Measurements from ENCODE around the gene MYRF. TPM values are rescaled to one million over a fixed set of nuclear protein-coding genes. Genes with fewer than 3 reads are reported as not detected.

Gene MYRF
- total and polyA plus RNA-seq, 2 of the 13 experiments (the other 11 are each of a cell fraction or from before 2014, with no cell fraction given), result 10.2 to 25.9 TPM

DNA sequence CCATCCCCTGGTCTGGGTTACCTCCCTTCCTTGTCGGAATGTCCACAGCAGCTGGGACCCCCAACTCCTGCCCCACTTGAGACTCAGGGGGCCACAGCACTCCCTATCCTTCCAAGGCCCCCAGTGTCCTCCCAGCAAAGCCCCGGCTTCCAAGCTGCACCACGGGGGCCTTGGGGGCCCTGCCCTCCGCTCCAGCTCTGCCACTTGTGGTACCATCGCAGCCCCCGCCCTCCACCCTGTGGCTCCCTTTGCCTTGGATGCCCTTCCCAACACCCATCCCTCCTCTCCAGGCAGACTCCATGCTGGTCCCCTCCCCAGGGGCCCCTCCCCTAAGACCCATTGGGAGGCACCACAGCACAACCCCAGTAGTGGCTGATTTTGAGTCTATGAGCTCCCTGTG is 22.7 kb downstream of the MYRF start:
- no peak overlapping the region for H2AFZ ChIP-seq (ENCODE audit: low read length)
- WGBS (ENCODE audit: low lambda C conversion rate), result 96% methylated on average over 6 of the region's 6 CpGs
- in situ Hi-C loops (cut with HindIII; ENCODE audit: extremely low pct_ligation_motif_present, low pct_unique_long_range_greater_than_20kb) (no loop called here), intact Hi-C loops (cut with micrococcal nuclease; ENCODE audit: unreplicated experiment) (no loop called here)
- H3K27ac ChIP-seq (ENCODE audit: extremely low read length, insufficient read depth, low read length), result no peak overlapping the region
- H3K27me3 ChIP-seq (ENCODE audit: control insufficient read depth in 1 of 2, insufficient read depth in 2 of 2, low read length in 2 of 2), result no peaks in the 10 kb centered on the region; a peak in 1 of 5 replicates
- H3K4me3 ChIP-seq (replicated peaks in 1 of 3; ENCODE audit: insufficient read depth in 1 of 3, low read depth in 2 of 3, low read length in 3 of 3), result no peak overlapping the region
- peaks cover 28% of the 10 kb centered on the region for H3K4me1 ChIP-seq (ENCODE audit: insufficient read depth, low read length)
- no TSS peak for BruUV-seq (replicated peaks)
- ATAC-seq (no peak), DNase-seq (ENCODE audit: low spot score) (no peak), FAIRE-seq (no peak)
- H4K20me1 ChIP-seq (ENCODE audit: insufficient read depth, low read length), result no peaks in the 10 kb centered on the region
- H3K9me3 ChIP-seq (ENCODE audit: low read length), result no peaks in the 10 kb centered on the region
- POLR2A ChIA-PET, result interaction anchor here (0.7 to 1.0 kb wide), 2 partner anchors 17 to 26 kb away, joined by 3 to 4 read pairs; no protein-coding TSS in a partner anchor
- no peak overlapping the region for H3K4me2 ChIP-seq (ENCODE audit: low read depth, low read length)
- no peaks in the 10 kb centered on the region for H3K79me2 ChIP-seq (ENCODE audit: insufficient read depth, low read length)
- H3K9ac ChIP-seq (ENCODE audit: insufficient read depth, low read depth, low read length), result no peak overlapping the region
- peaks cover 18 to 34% of the 10 kb centered on the region in 2 experiments; a peak in 4 of 5 replicates for H3K36me3 ChIP-seq (replicated peaks in 1 of 2; ENCODE audit: control insufficient read depth in 1 of 2, insufficient read depth in 2 of 2, low read length in 2 of 2)
- CTCF ChIA-PET (ENCODE audit: low intra/inter-chr PET ratio, low total read pairs), result interaction anchor here (1.1 kb wide), 1 partner anchor 26 kb away, joined by 5 read pairs; no protein-coding TSS in a partner anchor
- TF ChIP-seq YEATS2 (CRISPR knock-in tag; IDR thresholded peaks at IDR 0.05; ENCODE audit: borderline replicate concordance) (no peak), ZNF720 (CRISPR knock-in tag; IDR thresholded peaks at IDR 0.05) (no peak), ZC3H4 (CRISPR knock-in tag; IDR thresholded peaks at IDR 0.05; ENCODE audit: borderline replicate concordance) (no peak), TOPORS (CRISPR knock-in tag; IDR thresholded peaks at IDR 0.05) (no peak), ZNF292 (CRISPR knock-in tag; IDR thresholded peaks at IDR 0.05; ENCODE audit: borderline replicate concordance, low read depth) (no peak), FIP1L1 (IDR thresholded peaks at IDR 0.05; ENCODE audit: borderline replicate concordance, insufficient read depth, low read depth, low read length) (no peak), ZNF256 (CRISPR knock-in tag; conservative IDR thresholded peaks at IDR 0.05) (no peak), KLF13 (CRISPR knock-in tag; IDR thresholded peaks at IDR 0.05) (no peak), ZNF382 (CRISPR knock-in tag; IDR thresholded peaks at IDR 0.05; ENCODE audit: borderline replicate concordance) (no peak), ZKSCAN8 (CRISPR knock-in tag; IDR thresholded peaks at IDR 0.05; ENCODE audit: borderline replicate concordance) (no peak), ZNF33A (CRISPR knock-in tag; IDR thresholded peaks at IDR 0.05; ENCODE audit: borderline replicate concordance) (no peak), ZNF549 (CRISPR knock-in tag; IDR thresholded peaks at IDR 0.05) (no peak)
- TF ChIP-seq, protein P1, sequence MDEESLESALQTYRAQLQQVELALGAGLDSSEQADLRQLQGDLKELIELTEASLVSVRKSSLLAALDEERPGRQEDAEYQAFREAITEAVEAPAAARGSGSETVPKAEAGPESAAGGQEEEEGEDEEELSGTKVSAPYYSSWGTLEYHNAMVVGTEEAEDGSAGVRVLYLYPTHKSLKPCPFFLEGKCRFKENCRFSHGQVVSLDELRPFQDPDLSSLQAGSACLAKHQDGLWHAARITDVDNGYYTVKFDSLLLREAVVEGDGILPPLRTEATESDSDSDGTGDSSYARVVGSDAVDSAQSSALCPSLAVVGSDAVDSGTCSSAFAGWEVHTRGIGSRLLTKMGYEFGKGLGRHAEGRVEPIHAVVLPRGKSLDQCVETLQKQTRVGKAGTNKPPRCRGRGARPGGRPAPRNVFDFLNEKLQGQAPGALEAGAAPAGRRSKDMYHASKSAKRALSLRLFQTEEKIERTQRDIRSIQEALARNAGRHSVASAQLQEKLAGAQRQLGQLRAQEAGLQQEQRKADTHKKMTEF (CRISPR knock-in tag; IDR thresholded peaks at IDR 0.05), result no peak
- TF ChIP-seq, protein P2, sequence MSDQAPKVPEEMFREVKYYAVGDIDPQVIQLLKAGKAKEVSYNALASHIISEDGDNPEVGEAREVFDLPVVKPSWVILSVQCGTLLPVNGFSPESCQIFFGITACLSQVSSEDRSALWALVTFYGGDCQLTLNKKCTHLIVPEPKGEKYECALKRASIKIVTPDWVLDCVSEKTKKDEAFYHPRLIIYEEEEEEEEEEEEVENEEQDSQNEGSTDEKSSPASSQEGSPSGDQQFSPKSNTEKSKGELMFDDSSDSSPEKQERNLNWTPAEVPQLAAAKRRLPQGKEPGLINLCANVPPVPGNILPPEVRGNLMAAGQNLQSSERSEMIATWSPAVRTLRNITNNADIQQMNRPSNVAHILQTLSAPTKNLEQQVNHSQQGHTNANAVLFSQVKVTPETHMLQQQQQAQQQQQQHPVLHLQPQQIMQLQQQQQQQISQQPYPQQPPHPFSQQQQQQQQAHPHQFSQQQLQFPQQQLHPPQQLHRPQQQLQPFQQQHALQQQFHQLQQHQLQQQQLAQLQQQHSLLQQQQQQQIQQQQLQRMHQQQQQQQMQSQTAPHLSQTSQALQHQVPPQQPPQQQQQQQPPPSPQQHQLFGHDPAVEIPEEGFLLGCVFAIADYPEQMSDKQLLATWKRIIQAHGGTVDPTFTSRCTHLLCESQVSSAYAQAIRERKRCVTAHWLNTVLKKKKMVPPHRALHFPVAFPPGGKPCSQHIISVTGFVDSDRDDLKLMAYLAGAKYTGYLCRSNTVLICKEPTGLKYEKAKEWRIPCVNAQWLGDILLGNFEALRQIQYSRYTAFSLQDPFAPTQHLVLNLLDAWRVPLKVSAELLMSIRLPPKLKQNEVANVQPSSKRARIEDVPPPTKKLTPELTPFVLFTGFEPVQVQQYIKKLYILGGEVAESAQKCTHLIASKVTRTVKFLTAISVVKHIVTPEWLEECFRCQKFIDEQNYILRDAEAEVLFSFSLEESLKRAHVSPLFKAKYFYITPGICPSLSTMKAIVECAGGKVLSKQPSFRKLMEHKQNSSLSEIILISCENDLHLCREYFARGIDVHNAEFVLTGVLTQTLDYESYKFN (CRISPR knock-in tag; conservative IDR thresholded peaks at IDR 0.05), result no peak
- TF ChIP-seq, protein P3, sequence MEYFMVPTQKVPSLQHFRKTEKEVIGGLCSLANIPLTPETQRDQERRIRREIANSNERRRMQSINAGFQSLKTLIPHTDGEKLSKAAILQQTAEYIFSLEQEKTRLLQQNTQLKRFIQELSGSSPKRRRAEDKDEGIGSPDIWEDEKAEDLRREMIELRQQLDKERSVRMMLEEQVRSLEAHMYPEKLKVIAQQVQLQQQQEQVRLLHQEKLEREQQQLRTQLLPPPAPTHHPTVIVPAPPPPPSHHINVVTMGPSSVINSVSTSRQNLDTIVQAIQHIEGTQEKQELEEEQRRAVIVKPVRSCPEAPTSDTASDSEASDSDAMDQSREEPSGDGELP (IDR thresholded peaks at IDR 0.05; ENCODE audit: borderline replicate concordance, low read depth), result no peak
- TF ChIP-seq, protein P4, sequence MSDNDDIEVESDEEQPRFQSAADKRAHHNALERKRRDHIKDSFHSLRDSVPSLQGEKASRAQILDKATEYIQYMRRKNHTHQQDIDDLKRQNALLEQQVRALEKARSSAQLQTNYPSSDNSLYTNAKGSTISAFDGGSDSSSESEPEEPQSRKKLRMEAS (IDR thresholded peaks at IDR 0.05), result no peak
- TF ChIP-seq, protein P5, sequence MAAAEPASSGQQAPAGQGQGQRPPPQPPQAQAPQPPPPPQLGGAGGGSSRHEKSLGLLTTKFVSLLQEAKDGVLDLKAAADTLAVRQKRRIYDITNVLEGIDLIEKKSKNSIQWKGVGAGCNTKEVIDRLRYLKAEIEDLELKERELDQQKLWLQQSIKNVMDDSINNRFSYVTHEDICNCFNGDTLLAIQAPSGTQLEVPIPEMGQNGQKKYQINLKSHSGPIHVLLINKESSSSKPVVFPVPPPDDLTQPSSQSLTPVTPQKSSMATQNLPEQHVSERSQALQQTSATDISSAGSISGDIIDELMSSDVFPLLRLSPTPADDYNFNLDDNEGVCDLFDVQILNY (CRISPR knock-in tag; conservative IDR thresholded peaks at IDR 0.05), result no peak

Data from HepG2 (cell line).